CD4-positive, alpha-beta T cell treated with Interleukin-10 for 1 hour (primary cell): ENCODE data around the gene PHYHIPL.
"Not testable (repeated sequence)": the region's sequence is repeated elsewhere in the genome, so short reads cannot be mapped to it uniquely, and the experiment has no call there.

Experiments
- DNase-seq: peaks from one replicate; pipeline ENCODE4 v3.0.0-alpha.2; 2020

Gene PHYHIPL

DNA sequence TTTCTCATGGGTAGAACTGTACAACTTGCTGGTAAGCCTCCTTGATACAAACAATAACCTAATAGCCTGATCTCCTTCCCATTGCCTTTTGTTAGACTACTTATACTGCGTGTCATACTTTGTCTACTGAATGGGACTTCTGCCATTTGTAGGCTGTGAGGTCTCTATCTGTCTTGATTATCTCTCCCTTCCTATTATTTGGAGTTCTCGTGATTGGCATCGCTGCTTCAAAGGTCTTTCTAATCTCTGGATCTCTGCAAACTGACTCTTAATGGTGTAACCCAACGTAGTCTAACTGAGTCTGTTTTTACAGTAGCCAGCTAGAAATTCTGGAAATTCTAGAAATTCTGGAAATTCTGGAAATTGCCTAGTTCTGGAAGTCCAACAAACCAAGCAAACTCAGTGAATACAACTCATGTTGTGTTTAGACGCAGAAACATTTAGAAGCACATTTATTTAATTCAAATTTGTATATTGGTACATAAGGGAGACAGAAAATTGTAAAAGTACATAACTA is 29.8 kb downstream of the PHYHIPL start:
- no peak for DNase-seq

- DNase-seq, result no peak
These were observed 35.9 kb downstream of the PHYHIPL start for GRCh38 chr10:59212301-59212798.

- no peak for DNase-seq
These were observed 37.7 kb downstream of the PHYHIPL start for GRCh38 chr10:59214160-59214559.

GRCh38 chr10:59216178-59216869 is 39.9 kb downstream of the PHYHIPL start:
- DNase-seq, result no peak

DNA sequence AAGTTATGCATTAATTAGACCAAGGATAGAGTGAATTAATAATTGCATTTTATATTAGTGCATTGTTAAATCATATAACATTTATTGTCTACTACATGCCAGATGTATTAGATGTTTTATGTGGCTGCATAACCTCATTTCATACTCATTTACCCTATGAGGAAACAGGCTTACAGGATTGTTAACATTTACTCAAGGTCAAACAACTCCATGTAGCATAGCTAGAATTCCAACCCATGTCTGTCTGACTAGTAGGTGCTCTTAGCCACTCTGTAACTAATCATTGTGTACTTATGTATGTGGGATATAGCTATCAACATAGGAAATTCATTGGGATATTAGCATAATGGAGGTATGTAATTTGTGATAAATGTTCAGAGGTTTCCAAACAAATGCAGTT is 46.3 kb downstream of the PHYHIPL start:
- DNase-seq, result no peak

DNA sequence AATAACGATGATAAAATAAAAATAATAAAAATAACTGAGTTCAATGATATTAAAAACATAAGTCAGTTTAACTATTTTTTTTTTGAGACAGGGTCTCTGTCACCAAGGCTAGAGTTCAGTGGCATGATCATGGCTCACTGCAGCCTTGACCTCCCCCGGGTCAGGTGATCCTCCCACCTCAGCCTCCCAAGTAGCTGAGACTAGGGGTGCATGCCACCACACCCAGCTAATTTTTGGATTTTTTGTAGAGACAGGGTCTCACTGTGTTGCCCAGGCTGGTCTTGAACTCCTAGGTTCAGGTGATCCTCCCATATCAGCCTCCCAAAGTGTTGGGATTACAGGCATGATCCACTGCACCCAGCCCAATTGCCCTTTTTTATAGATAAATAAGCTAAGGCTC is 47.2 kb downstream of the PHYHIPL start:
- not testable (repeated sequence) for DNase-seq

DNA sequence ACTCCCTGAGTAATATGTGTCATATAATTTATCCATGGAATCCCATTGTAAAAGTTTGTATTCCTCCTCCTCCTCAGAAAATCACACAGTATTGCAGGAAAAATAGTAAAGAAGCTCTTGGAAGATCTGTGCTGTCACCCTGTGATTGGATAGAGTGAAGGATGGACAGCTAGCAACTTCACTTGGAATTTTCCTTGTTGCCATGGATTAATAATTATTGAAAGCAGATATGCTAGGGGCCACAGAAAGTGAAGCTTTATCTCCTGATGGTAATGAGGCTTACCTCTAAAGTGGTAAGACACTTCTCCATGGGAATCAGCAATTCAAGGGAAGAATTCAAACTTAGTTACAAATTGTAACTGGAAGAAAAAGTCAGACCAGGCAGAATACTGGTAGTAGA is 48.8 kb downstream of the PHYHIPL start:
- DNase-seq, result no peak

GRCh38 chr10:59227136-59227673 is 50.8 kb downstream of the PHYHIPL start:
- no peak for DNase-seq

DNA sequence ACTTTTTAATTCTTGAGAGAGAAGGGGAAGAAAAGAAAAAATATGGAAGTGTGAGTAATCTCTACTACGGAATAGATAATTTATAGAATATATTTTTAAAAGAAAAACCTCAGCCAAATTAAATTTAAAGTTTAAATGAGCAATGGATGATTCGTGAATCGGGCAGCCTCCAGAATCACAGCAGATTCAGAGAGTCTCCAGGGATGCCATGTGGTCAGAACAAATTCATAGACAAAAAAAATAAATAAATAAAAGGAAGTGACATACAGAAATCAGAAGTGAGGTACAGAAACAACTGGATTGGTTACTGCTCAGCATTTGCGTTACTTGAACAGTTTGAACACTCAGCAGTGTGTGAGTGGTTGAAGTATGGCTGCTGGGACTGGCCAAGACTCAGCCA is 53.0 kb downstream of the PHYHIPL start:
- no peak for DNase-seq

DNA sequence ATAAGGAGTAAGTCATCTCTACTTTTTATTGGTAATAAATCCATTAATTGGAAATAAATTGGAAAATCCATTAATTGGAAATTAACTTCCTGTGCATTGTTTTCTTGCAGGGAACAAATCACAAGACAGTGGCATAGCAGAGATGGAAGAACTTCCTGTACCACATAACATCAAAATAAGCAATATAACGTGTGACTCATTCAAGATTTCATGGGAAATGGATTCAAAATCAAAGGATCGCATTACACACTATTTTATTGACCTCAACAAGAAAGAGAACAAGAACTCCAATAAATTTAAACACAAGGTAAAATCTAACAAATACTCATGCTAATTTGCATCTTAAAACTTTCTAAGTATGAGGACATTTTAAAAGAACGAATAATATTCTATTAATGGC is 57.8 kb downstream of the PHYHIPL start:
- DNase-seq, result no peak

DNA sequence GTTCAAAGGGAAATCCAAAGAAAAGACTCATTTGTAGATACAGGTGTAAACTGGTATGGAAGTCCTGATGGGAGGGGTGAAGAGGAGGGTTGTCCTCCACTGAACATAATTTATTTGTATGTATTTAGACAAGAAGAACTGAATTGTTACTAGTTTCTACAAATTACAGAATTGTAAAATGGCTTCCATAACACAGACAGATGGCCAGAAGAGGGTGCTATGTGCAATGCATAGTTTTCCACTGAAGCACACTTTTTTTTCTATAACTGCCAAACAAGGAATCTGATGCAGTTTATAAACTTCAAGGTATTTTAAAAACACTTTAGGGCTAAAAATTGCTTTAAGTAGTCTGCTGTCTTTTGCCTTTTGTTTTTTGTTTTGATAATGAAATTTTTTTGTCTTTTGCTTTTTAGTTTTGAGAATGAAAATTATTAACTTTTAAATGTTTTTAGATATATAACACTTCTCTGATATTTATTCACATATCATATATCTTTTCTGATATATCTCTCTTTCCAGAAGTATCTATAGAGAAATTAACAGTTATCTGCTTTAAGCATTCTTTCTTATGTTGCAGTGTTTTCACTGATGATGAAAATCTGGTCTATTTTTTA is 58.5 kb downstream of the PHYHIPL start:
- DNase-seq, result no peak

DNA sequence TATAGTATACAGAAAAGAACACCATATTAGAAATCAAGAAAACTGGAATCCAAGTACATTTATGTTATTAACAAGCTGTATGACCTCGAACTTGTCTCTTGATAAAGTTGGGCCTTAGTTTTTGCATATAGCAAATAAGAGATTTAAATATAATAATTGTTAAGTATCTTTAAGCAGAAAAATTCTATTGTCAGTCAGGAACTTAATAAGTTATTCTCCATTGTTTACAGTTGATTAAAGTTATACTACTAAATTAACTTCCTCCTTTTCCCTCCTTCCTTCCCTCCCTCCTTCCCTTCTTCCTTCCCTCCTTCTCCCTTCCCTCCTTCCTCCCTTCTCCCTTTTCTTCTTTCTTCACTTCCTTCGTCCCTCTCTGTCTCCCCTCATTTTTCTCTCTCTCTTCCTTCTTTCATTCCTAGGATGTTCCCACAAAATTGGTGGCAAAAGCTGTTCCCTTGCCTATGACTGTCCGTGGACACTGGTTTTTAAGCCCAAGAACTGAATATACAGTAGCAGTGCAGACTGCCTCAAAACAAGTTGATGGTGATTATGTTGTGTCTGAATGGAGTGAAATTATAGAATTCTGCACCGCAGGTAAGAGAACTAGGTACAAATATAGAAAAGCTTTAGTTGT is 59.7 kb downstream of the PHYHIPL start:
- no peak for DNase-seq

DNA sequence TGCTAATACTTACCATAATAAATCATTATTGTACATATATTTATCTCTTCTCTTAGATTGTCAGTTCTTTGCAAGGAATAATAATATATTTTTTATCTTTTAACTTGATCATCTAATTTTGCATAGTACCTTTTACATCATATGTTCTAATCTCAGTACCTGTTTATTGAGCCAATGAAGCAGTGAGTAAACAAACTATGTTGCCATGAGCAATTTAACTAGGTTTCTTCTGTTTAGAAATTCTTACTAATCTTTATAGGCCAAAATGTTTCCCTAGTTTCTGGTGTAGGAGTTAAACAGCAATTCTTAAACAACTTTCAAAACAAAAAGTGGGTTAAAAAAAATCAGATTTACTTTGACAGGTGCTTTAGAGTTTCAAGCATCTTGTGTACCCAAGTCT is 61.3 kb downstream of the PHYHIPL start:
- no peak for DNase-seq

- DNase-seq, result not testable (repeated sequence)
These were observed 62.7 kb downstream of the PHYHIPL start for GRCh38 chr10:59239108-59239507.

DNA sequence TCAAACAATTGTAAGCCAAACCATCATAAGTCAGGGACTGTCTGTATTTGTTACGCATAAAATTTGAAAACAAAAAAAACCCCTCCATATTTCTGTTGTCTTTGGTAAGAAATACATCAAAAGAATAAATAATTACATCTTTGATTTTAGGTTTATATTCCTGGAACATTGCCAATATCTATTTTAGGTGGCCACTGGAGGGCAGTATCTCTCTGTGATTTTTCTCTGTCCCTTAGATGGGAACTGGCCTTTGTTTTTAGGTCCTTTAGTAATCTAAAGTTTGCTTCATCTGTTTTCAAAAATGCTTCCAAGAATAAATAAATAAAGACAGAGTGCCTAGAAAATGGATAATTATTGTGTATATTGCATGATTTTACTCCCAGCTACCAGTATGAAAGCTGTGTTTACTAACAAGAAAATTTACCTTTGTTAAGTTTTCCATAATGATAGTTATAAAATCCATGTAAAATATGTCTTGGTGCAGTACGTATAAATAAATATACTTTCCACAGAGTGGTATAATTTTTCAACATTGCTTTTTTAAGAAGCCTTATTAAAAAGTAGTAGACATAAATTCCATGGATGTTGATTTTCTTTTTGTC is 64.2 kb downstream of the PHYHIPL start:
- DNase-seq, result peak; percentile 9

- DNase-seq, result no peak
These were observed 65.6 kb downstream of the PHYHIPL start for GRCh38 chr10:59242057-59242456.

- no peak for DNase-seq
These were observed 66.5 kb downstream of the PHYHIPL start for GRCh38 chr10:59242991-59243390.

DNA sequence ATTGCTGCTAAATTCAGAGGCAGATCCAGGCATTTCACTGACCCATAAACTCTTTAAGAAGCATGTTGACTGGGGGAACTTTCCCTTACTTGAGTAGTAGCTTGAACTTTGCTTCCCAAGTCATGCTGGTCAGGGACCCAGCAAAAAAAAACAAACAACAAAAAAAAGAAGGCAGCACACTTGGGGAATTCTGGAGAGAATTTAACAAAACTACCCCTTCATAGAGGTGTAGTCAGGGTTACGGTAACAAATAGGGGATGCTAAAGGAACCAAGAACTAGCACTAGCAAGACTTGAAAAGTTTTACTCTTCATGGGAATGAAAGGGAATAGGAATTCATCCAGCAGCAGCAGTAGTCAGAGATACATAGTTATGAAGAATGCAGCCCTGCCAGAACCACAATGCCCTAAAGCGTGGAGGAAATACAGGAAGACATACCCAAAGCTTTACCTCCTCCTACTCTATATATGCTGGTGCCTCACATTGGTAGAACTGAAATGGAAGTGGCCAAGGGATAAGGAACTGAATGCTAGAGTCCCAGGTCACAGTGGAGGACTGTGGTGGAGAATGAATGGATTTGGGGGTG is 67.3 kb downstream of the PHYHIPL start:
- DNase-seq, result no peak

- DNase-seq, result no peak
These were observed 68.4 kb downstream of the PHYHIPL start for GRCh38 chr10:59244871-59245270.

DNA sequence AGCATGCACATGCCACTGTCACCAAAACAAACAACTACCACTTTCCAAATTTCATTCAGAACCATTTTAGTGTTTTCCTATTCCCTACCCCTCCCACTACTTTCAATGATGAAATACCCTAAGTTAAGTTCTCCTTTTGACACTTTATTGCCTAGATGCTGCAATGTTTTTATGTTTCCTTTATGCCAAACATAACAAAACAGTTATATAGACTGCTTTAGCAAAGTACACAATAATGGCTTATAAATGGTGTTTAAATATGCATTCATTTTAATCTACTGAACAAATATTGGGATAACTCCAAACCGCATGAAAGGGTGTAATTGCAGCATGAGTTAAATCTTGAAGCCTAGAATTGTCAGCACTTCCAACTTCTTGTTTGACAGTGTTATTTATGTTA is 69.2 kb downstream of the PHYHIPL start:
- DNase-seq, result no peak

DNA sequence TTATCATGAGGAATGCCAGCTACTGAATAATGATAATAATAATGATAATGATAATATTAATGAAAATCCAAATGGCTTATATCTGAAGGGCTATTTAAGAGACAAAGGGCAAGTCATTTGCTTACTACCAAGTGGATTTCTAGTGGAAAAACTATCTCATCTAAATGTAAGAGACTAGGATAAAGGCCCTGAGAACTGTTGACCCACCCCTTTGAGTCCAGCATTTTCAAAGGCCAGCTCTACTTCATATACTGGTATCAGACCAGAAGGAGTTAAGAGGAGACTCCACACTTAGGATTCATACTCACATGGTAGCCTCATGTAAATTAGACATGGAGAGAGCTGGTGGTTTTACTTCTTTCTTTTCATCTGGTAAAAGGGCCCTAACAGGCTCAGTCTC is 76.0 kb downstream of the PHYHIPL start:
- DNase-seq, result no peak

- no peak for DNase-seq
These were observed 79.0 kb downstream of the PHYHIPL start for GRCh38 chr10:59255463-59255862.

DNA sequence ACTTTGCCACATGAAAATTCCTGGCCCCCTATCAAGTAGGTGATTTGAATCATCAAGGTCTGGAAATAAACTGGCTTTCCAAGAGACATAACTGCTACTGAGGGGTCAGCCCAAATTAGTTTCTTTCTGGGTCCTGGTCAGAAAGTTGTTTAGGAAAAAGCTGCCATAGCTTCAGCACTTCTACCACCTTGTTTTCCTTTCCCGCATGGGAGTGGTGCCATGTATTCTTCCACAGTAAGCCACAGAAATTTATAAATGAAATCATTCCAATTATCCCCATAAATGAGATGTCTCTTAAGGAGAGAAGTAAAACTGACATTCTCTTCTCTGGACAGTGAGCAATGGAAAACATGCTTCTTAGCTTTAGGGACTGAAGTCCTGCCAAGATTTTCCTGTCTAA is 80.8 kb downstream of the PHYHIPL start:
- no peak for DNase-seq
